Astrocyte (in vitro differentiated cells and primary cell): Measurements from ENCODE around the gene PRRT2. TPM values are rescaled to one million over a fixed set of nuclear protein-coding genes. Genes with fewer than 3 reads are reported as not detected.

ENCODE experiments used
- DNase-seq: peaks from one replicate; pipeline ENCODE4 v3.0.0-alpha.2; 2010; ENCODE audit warnings: low read depth
- FAIRE-seq: peaks from 2 replicates; lab custom pipeline; 2011; peaks lifted over from hg19 to GRCh38; lab: Jason Lieb, UNC
- H2AFZ ChIP-seq: 2 replicates; pipeline ENCODE4 v1.6.0; 2012; ENCODE audit warnings: low read depth, low read length, inconsistent platforms
- H3K27ac ChIP-seq: 2 replicates; pipeline ENCODE4 v1.5.1; 2011; ENCODE audit warnings: low read depth, low read length, inconsistent platforms
- H3K27me3 ChIP-seq: 2 replicates; pipeline ENCODE4 v1.6.0; 2011; ENCODE audit warnings: low read length, inconsistent platforms; ENCODE audit not compliant: insufficient read depth
- H3K36me3 ChIP-seq: 2 replicates; pipeline ENCODE4 v1.5.1; 2011; ENCODE audit warnings: low read length, inconsistent platforms; ENCODE audit not compliant: insufficient read depth
- H3K4me1 ChIP-seq: 2 replicates; pipeline ENCODE4 v1.5.1; 2011; ENCODE audit warnings: low read length, inconsistent platforms; ENCODE audit not compliant: insufficient read depth
- H3K4me2 ChIP-seq: 2 replicates; pipeline ENCODE4 v1.6.0; 2012; ENCODE audit warnings: low read length, inconsistent platforms
- H3K4me3 ChIP-seq: 2 replicates; pipeline ENCODE4 v1.5.1; 2011; ENCODE audit warnings: low read depth, mild to moderate bottlenecking, low read length, inconsistent platforms; ENCODE audit not compliant: insufficient read depth
- H3K79me2 ChIP-seq: 2 replicates; pipeline ENCODE4 v1.6.0; 2012; ENCODE audit warnings: mild to moderate bottlenecking, low read length, inconsistent platforms; ENCODE audit not compliant: insufficient read depth
- H3K9ac ChIP-seq: 2 replicates; pipeline ENCODE4 v1.6.0; 2012; ENCODE audit warnings: mild to moderate bottlenecking, low read length, inconsistent platforms
- H3K9me3 ChIP-seq: 2 replicates; pipeline ENCODE4 v1.5.1; 2012; ENCODE audit warnings: low read depth, mild to moderate bottlenecking, low read length, inconsistent platforms; ENCODE audit not compliant: insufficient read depth
- H4K20me1 ChIP-seq: 2 replicates; pipeline ENCODE4 v1.6.0; 2012; ENCODE audit warnings: low read length, inconsistent platforms; ENCODE audit not compliant: insufficient read depth
- H3K27ac Mint-ChIP-seq: one replicate; pipeline ENCODE4 v1.8.0; 2021; ENCODE audit warnings: mild to moderate bottlenecking, mixed read lengths; ENCODE audit not compliant: unreplicated experiment
- H3K27me3 Mint-ChIP-seq: one replicate; pipeline ENCODE4 v1.8.0; 2021; ENCODE audit warnings: low read depth, mixed read lengths; ENCODE audit not compliant: unreplicated experiment
- H3K36me3 Mint-ChIP-seq: one replicate; pipeline ENCODE4 v1.8.0; 2021; ENCODE audit warnings: low read depth, mixed read lengths; ENCODE audit not compliant: unreplicated experiment
- H3K4me1 Mint-ChIP-seq: one replicate; pipeline ENCODE4 v1.8.0; 2021; ENCODE audit warnings: low read depth, mixed read lengths; ENCODE audit not compliant: unreplicated experiment
- H3K4me3 Mint-ChIP-seq: one replicate; pipeline ENCODE4 v1.8.0; 2021; ENCODE audit warnings: mild to moderate bottlenecking, moderate library complexity, mixed read lengths; ENCODE audit not compliant: unreplicated experiment
- H3K9me3 Mint-ChIP-seq: one replicate; pipeline ENCODE4 v1.8.0; 2021; ENCODE audit warnings: mild to moderate bottlenecking, mixed read lengths; ENCODE audit not compliant: unreplicated experiment
- CTCF ChIP-seq: IDR thresholded peaks from 2 replicates; pipeline ENCODE4 v1.5.1; 2011; ENCODE audit warnings: low read depth, mild to moderate bottlenecking, inconsistent platforms, low read length, moderate library complexity; ENCODE audit not compliant: insufficient read depth
- EZH2 ChIP-seq: IDR thresholded peaks from 2 replicates; pipeline ENCODE4 v1.6.1; 2012; ENCODE audit warnings: mild to moderate bottlenecking, low read length, inconsistent platforms; ENCODE audit not compliant: insufficient read depth
- total RNA-seq: library from RNA; stranded (reverse); gene quantifications from 2 replicates; pipeline ENCODE4 v1.2.1, GENCODE V29; 2021

The PRRT2 gene
- total RNA-seq, 1 donor from 2014 or later: 6.2 TPM

GRCh38 chr16:29837841-29838240 lies 25.8 kb downstream of the PRRT2 start:
- no peaks in the 10 kb centered on the region for H3K9me3 ChIP-seq
- H3K36me3 Mint-ChIP-seq: peaks cover 19% of the 10 kb centered on the region
- no peak overlapping the region for H3K27ac Mint-ChIP-seq
- H3K4me1 Mint-ChIP-seq: peaks cover 4% of the 10 kb centered on the region
- no peak overlapping the region for H2AFZ ChIP-seq
- H3K4me3 Mint-ChIP-seq: no peak overlapping the region
- peaks cover 15% of the 10 kb centered on the region for H4K20me1 ChIP-seq
- TF ChIP-seq EZH2 (no peak), CTCF (no peak)
- H3K9me3 Mint-ChIP-seq: no peaks in the 10 kb centered on the region
- H3K27me3 ChIP-seq: no peaks in the 10 kb centered on the region
- DNase-seq (no peak), FAIRE-seq (no peak)
- no peak overlapping the region for H3K4me3 ChIP-seq
- H3K27ac ChIP-seq: no peak overlapping the region
- no peak overlapping the region for H3K4me2 ChIP-seq
- no peaks in the 10 kb centered on the region for H3K27me3 Mint-ChIP-seq
- H3K79me2 ChIP-seq: no peaks in the 10 kb centered on the region
- no peaks in the 10 kb centered on the region for H3K4me1 ChIP-seq
- H3K9ac ChIP-seq: no peak overlapping the region
- H3K36me3 ChIP-seq: peaks cover 29% of the 10 kb centered on the region

DNA sequence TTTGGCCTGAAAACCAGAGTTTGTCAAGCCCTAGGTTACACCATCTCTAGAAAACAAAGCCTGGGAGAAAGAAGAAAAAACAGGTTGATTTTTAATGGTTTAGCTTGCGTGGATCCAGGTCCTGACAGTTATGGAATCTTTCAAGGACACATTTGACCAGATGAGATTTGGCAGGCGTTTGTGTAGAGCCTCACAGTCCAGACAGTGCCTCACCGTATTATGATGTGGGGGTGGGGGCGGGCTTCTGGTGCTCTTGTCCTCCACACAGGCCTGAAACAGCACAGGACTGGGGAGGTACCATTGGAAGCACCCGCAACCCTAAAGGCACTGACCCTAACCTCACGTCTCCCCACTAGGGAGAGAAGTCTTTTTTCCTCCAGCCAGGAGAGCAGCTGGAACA lies 27.8 kb downstream of the PRRT2 start:
- H3K4me1 ChIP-seq: no peaks in the 10 kb centered on the region
- H3K4me1 Mint-ChIP-seq: peaks cover 4% of the 10 kb centered on the region
- FAIRE-seq: no peak

More for the DNA sequence above, 27.8 kb downstream of the PRRT2 start:
- Histone ChIP-seq H3K27ac (no peak overlapping the region), H3K27me3 (no peaks in the 10 kb centered on the region), H3K4me2 (no peak overlapping the region), H3K36me3 (peaks cover 23% of the 10 kb centered on the region), H4K20me1 (peaks cover 8% of the 10 kb centered on the region), H2AFZ (no peak overlapping the region), H3K9ac (no peak overlapping the region), H3K4me3 (no peak overlapping the region), H3K9me3 (no peaks in the 10 kb centered on the region), H3K79me2 (no peaks in the 10 kb centered on the region)
- TF ChIP-seq EZH2 (no peak), CTCF (no peak)
- no peak overlapping the region for H3K27ac Mint-ChIP-seq
- peaks cover 18% of the 10 kb centered on the region for H3K36me3 Mint-ChIP-seq
- H3K27me3 Mint-ChIP-seq: peaks cover 1% of the 10 kb centered on the region
- DNase-seq: no peak
- no peaks in the 10 kb centered on the region for H3K9me3 Mint-ChIP-seq
- no peak overlapping the region for H3K4me3 Mint-ChIP-seq
